Calu3 (cell line): Measurements from ENCODE around the gene GCC2. TPM values are rescaled to one million over a fixed set of nuclear protein-coding genes. Genes with fewer than 3 reads are reported as not detected.
"Not testable (repeated sequence)": the region's sequence is repeated elsewhere in the genome, so short reads cannot be mapped to it uniquely, and the experiment has no call there.

Experiments used
- BruUV-seq: library from RNA; stranded (reverse); fragments of 400-500 nt; replicated peaks from 2 replicates; lab custom pipeline; 2021; lab: Mats Ljungman, UMichigan
- CTCF ChIA-PET: fragments of 300-600 bp; sonication (Branson Sonifier 250); formaldehyde crosslinking; loops from one replicate; lab custom pipeline; 2022; ENCODE audit warnings: antibody characterized with exemption; lab: Charles Lee
- DNase-seq: peaks from one replicate; pipeline ENCODE4 v3.0.0; 2022
- H3K27ac Mint-ChIP-seq: one replicate; pipeline ENCODE4 v1.8.0; 2022; ENCODE audit warnings: mixed read lengths; ENCODE audit not compliant: unreplicated experiment
- H3K27me3 Mint-ChIP-seq: one replicate; pipeline ENCODE4 v1.8.0; 2022; ENCODE audit warnings: mixed read lengths; ENCODE audit not compliant: unreplicated experiment
- H3K36me3 Mint-ChIP-seq: one replicate; pipeline ENCODE4 v1.8.0; 2022; ENCODE audit warnings: mild to moderate bottlenecking, moderate library complexity, mixed read lengths; ENCODE audit not compliant: insufficient read depth, unreplicated experiment
- H3K4me1 Mint-ChIP-seq: one replicate; pipeline ENCODE4 v1.8.0; 2022; ENCODE audit warnings: mild to moderate bottlenecking, low read depth, mixed read lengths; ENCODE audit not compliant: unreplicated experiment
- H3K4me3 Mint-ChIP-seq: one replicate; pipeline ENCODE4 v1.8.0; 2022; ENCODE audit warnings: mild to moderate bottlenecking, low read depth, moderate library complexity, mixed read lengths; ENCODE audit not compliant: unreplicated experiment
- H3K9me3 Mint-ChIP-seq: one replicate; pipeline ENCODE4 v1.8.0; 2022; ENCODE audit warnings: low read depth, mixed read lengths; ENCODE audit not compliant: unreplicated experiment
- CTCF ChIP-seq: fragments of 200-600 bp; IDR thresholded peaks from one replicate; pipeline ENCODE4 v1.8.0; 2022; ENCODE audit warnings: antibody characterized with exemption; ENCODE audit not compliant: unreplicated experiment
- intact Hi-C: fragments of 100-400 bp; cut with micrococcal nuclease; formaldehyde crosslinking; loops from one replicate; pipeline ENCODE4 v1.10.0; 2022; ENCODE audit not compliant: unreplicated experiment
- total RNA-seq: library from RNA; stranded (reverse); gene quantifications from 2 replicates; pipeline ENCODE4 v1.2.3, GENCODE V29; 2022

GCC2 gene
- total RNA-seq, 1 experiment from 2014 or later = 54.9 TPM

- Mint-ChIP-seq H3K27me3 (no peaks in the 10 kb centered on the region), H3K4me1 (peaks cover 12% of the 10 kb centered on the region), H3K36me3 (no peaks in the 10 kb centered on the region), H3K4me3 (no peak overlapping the region), H3K27ac (no peak overlapping the region), H3K9me3 (no peaks in the 10 kb centered on the region)
- intact Hi-C loops = no loop called here
- no peak for DNase-seq
- CTCF ChIA-PET = interaction anchor here (0.6 kb wide), 1 partner anchor 784 kb away, joined by 3 read pairs; no protein-coding TSS in a partner anchor
- BruUV-seq = no TSS peak
- no peak for TF ChIP-seq CTCF
Measured at GRCh38 chr2:108555572-108555971, 106.6 kb downstream of the GCC2 start.

- intact Hi-C loops, DNase-seq, CTCF ChIA-PET, H3K9me3 Mint-ChIP-seq, H3K4me3 Mint-ChIP-seq, H3K27me3 Mint-ChIP-seq, H3K27ac Mint-ChIP-seq, BruUV-seq, H3K36me3 Mint-ChIP-seq: not testable (repeated sequence)
- H3K4me1 Mint-ChIP-seq = peaks cover 12% of the 10 kb centered on the region
Measured at GRCh38 chr2:108556581-108556980, 107.6 kb downstream of the GCC2 start.

Other genes with a start within 250 kb of the GCC2 start
- gene SULT1C3, start 209.2 kb upstream of the GCC2 start, total RNA-seq = not detected in 2 replicates
- gene SULT1C2, start 160.3 kb upstream of the GCC2 start, total RNA-seq = 2.0 and 5.2 TPM in 2 replicates
- gene SULT1C4, start 71.3 kb upstream of the GCC2 start, total RNA-seq = not detected in 2 replicates
- gene LIMS1, start 85.3 kb downstream of the GCC2 start, total RNA-seq = 40.1 and 51.5 TPM in 2 replicates